GM12878 (cell line): Measurements from ENCODE around the gene SLC1A7. TPM values are rescaled to one million over a fixed set of nuclear protein-coding genes. Genes with fewer than 3 reads are reported as not detected.

ENCODE experiments used
- ATAC-seq: fragments of 200-7000 bp; cut with Tn5 transposase; 3 replicates; pipeline ENCODE4 v1.9.1; 2020; ENCODE audit warnings: mild to moderate bottlenecking, moderate library complexity
- BruUV-seq: library from RNA; stranded (reverse); fragments of 400-500 nt; replicated peaks from 2 replicates; lab custom pipeline; 2021; lab: Mats Ljungman, UMichigan
- CTCF ChIA-PET: fragments of 300-600 bp; sonication (Branson Sonifier 250); formaldehyde crosslinking; extraction: SDS; loops from one replicate; lab custom pipeline; 2021; ENCODE audit warnings: inconsistent platforms; lab: Yijun Ruan, JAX
- POLR2A ChIA-PET: fragments of 350-600 bp; formaldehyde crosslinking; extraction: SDS; loops from one replicate; lab custom pipeline; 2021; ENCODE audit warnings: inconsistent platforms; lab: Charles Lee
- RAD21 ChIA-PET: fragments of 300-600 bp; sonication (Branson Sonifier 250); formaldehyde crosslinking; loops from one replicate; lab custom pipeline; 2023; ENCODE audit warnings: antibody characterized with exemption; ENCODE audit not compliant: unreplicated experiment; lab: Charles Lee
- SMC1A ChIA-PET: fragments of 300-600 bp; sonication (Branson Sonifier 250); formaldehyde crosslinking; loops from one replicate; lab custom pipeline; 2023; ENCODE audit not compliant: unreplicated experiment, uncharacterized antibody; lab: Charles Lee
- DNase-seq: peaks from one replicate; pipeline ENCODE4 v3.0.0-alpha.2; 2011; ENCODE audit warnings: low read depth, low spot score
- FAIRE-seq: peaks from 3 replicates; lab custom pipeline; 2011; peaks lifted over from hg19 to GRCh38; lab: Jason Lieb, UNC
- H2AFZ ChIP-seq: 2 replicates; pipeline ENCODE4 v1.6.0; 2011; ENCODE audit warnings: low read depth, low read length, control low read depth; ENCODE audit not compliant: control insufficient read depth
- H3K27ac ChIP-seq: 2 replicates; pipeline ENCODE4 v1.5.1; 2011; ENCODE audit warnings: control low read depth; ENCODE audit not compliant: control insufficient read depth, insufficient read depth
- H3K27me3 ChIP-seq, 2 experiments: replicated peaks in 1 of 2; 2 replicates each; pipeline versions ENCODE4 v1.6.0 to v1.6.1; 2011; ENCODE audit warnings: low read length in 1 of 2; ENCODE audit not compliant: control insufficient read depth in 2 of 2, insufficient read depth in 2 of 2
- H3K36me3 ChIP-seq, 2 experiments: 2 replicates each; pipeline ENCODE4 v1.5.1; 2011; ENCODE audit warnings: low read length in 1 of 2; ENCODE audit not compliant: control insufficient read depth in 2 of 2, insufficient read depth in 2 of 2
- H3K4me1 ChIP-seq: 2 replicates; pipeline ENCODE4 v1.6.1; 2011; ENCODE audit warnings: mild to moderate bottlenecking, low read length, moderate library complexity, mixed read lengths; ENCODE audit not compliant: control insufficient read depth, insufficient read depth
- H3K4me2 ChIP-seq: 2 replicates; pipeline ENCODE4 v1.6.0; 2011; ENCODE audit warnings: control low read depth; ENCODE audit not compliant: control insufficient read depth, insufficient read depth
- H3K4me3 ChIP-seq: fragments of 200-600 bp; sonication (generic); 2 replicates; pipeline ENCODE4 v1.5.1; 2016
- H3K79me2 ChIP-seq: 2 replicates; pipeline ENCODE4 v1.6.0; 2011; ENCODE audit warnings: low read length; ENCODE audit not compliant: control insufficient read depth, insufficient read depth
- H3K9ac ChIP-seq: 2 replicates; pipeline ENCODE4 v1.8.0; 2011; ENCODE audit warnings: low read length, control low read depth, mixed read lengths; ENCODE audit not compliant: control insufficient read depth, insufficient read depth
- H3K9me3 ChIP-seq: replicated peaks from 3 replicates; pipeline ENCODE4 v1.5.1; 2011; ENCODE audit warnings: mild to moderate bottlenecking, low read length; ENCODE audit not compliant: control insufficient read depth, insufficient read depth
- H4K20me1 ChIP-seq: 2 replicates; pipeline ENCODE4 v1.6.0; 2011; ENCODE audit not compliant: control insufficient read depth, insufficient read depth
- ATF7 ChIP-seq: fragments of 450-650 bp; IDR thresholded peaks from 2 replicates; pipeline ENCODE4 v1.6.1; 2016; ENCODE audit warnings: low read depth, mild to moderate bottlenecking
- NRF1 ChIP-seq: conservative IDR thresholded peaks from 2 replicates; pipeline ENCODE4 v1.6.1; 2011; ENCODE audit warnings: mild to moderate bottlenecking, low read depth, low read length, improper control_type of control experiment
- SREBF1 ChIP-seq: IDR thresholded peaks from 2 replicates; pipeline ENCODE4 v1.6.1; 2012; ENCODE audit warnings: mild to moderate bottlenecking, low read length
- ZBTB4 ChIP-seq: fragments of 450-650 bp; formaldehyde crosslinking; IDR thresholded peaks from 2 replicates; pipeline ENCODE4 v1.4.0; 2022; ENCODE audit warnings: mild to moderate bottlenecking, moderate library complexity
- ZNF24 ChIP-seq: fragments of 450-650 bp; IDR thresholded peaks from 2 replicates; pipeline ENCODE4 v1.6.1; 2017; ENCODE audit warnings: antibody characterized with exemption, mild to moderate bottlenecking
- WGBS: methylation state at CpG from one replicate; pipeline ENCODE4 v1.1.6; 2016; ENCODE audit warnings: low lambda C conversion rate; ENCODE audit not compliant: insufficient replicate concordance, insufficient coverage; ENCODE audit errors: missing lambda C conversion rate; 5-methylcytosine and 5-hydroxymethylcytosine counted together
- in situ Hi-C: fragments of 300-500 bp; cut with MboI; formaldehyde crosslinking; loops from 9 replicates; pipeline ENCODE4 v1.14.3; 2018; ENCODE audit warnings: mixed read lengths
- intact Hi-C: fragments of 100-400 bp; cut with micrococcal nuclease; formaldehyde crosslinking; loops from one replicate; pipeline ENCODE4 v1.14.2; 2022; ENCODE audit not compliant: unreplicated experiment
- polyA plus RNA-seq, 11 experiments: library from polyadenylated mRNA; depleted of rRNA in 4 of 11; unstranded in 6 of 11; stranded (reverse) in 5 of 11; fragments of >200 nt; fragmentation: Nextera tagmentation in 4 of 11; fragmentation: Illumina TruSeq in 1 of 11; extraction: Ambion mirVana in 4 of 11; extraction: Trizol in 1 of 11; gene quantifications; 1 replicate in 1 of 11; 2 replicates in 10 of 11; pipeline versions ENCODE4 v1.2.1 to v1.2.3, GENCODE V29; 2011 to 2016; ENCODE audit warnings: inconsistent platforms in 2 of 11, missing spikeins in 2 of 11, low read depth in 1 of 11
- total RNA-seq, 4 experiments: library from RNA; depleted of rRNA in 3 of 4; stranded (reverse); fragments of >200 nt in 3 of 4; fragmentation: Illumina TruSeq in 1 of 4; extraction: Trizol in 1 of 4; gene quantifications; 2 replicates each; pipeline versions ENCODE4 v1.2.1 to v1.2.3, GENCODE V29; 2013 to 2021

Gene SLC1A7
- total and polyA plus RNA-seq, 10 of the 15 experiments (the other 5 are each of a cell fraction or from before 2014, with no cell fraction given) = not detected

GRCh38 chr1:53180226-53180625 lies 37.8 kb upstream of the SLC1A7 start:
- no peak overlapping the region for H3K4me3 ChIP-seq
- SMC1A ChIA-PET = interaction anchor here (0.7 to 1.9 kb wide), 5 partner anchors 9 to 262 kb away, joined by 3 to 5 read pairs (median 3); no protein-coding TSS in a partner anchor
- CTCF ChIA-PET = interaction anchor here (0.6 to 4.2 kb wide), 11 partner anchors 9 to 349 kb away, joined by 3 to 32 read pairs (median 5); no protein-coding TSS in a partner anchor
- RAD21 ChIA-PET = no interaction called here
- H4K20me1 ChIP-seq = no peaks in the 10 kb centered on the region
- ATAC-seq (no peak), FAIRE-seq (no peak), DNase-seq (no peak)
- no peaks in the 10 kb centered on the region for H3K36me3 ChIP-seq
- in situ Hi-C loops = loop anchor here (25.0 kb wide), 1 partner anchor 268 kb away; the partner anchor contains the start of gene ECHDC2
- no peak overlapping the region for H3K9ac ChIP-seq
- no peak for TF ChIP-seq ATF7
- no peak for TF ChIP-seq ZNF24
- no peak for TF ChIP-seq SREBF1
- TF ChIP-seq ZBTB4 (CRISPR knock-in tag) = no peak
- no peak for TF ChIP-seq NRF1
- TF ChIP-seq, all 136 proteins: peak for 0
- no peaks in the 10 kb centered on the region; a peak in 1 of 4 replicates for H3K27me3 ChIP-seq
- H3K79me2 ChIP-seq = no peaks in the 10 kb centered on the region
- H3K4me2 ChIP-seq = no peak overlapping the region
- H3K9me3 ChIP-seq = no peaks in the 10 kb centered on the region; the same call in 2 of the 3 replicates
- no peak overlapping the region for H3K27ac ChIP-seq
- intact Hi-C loops = no loop called here
- no peak overlapping the region for H2AFZ ChIP-seq
- H3K4me1 ChIP-seq = no peaks in the 10 kb centered on the region
- BruUV-seq = no TSS peak
- POLR2A ChIA-PET = interaction anchor here (1.5 to 2.1 kb wide), 2 partner anchors 13 to 259 kb away, joined by 4 to 7 read pairs; partner anchors contain the start of gene ECHDC2
- WGBS = 41% methylated on average over 2 of the region's 2 CpGs
